ENCODE results near the gene LY9. TPM values are rescaled to one million over a fixed set of nuclear protein-coding genes. Genes with fewer than 3 reads are reported as not detected.

Gene LY9
- total RNA-seq, 3 donors from 2014 or later: 1.3 to 2.5 (median 2.3) TPM

GRCh38 chr1:160846281-160846680, 50.3 kb downstream of the LY9 start:
- DNase-seq (no peak), ATAC-seq (no peak)
- no peak overlapping the region for H3K4me3 ChIP-seq
- no peaks in the 10 kb centered on the region for H3K9me3 ChIP-seq
- TF ChIP-seq, protein P1, sequence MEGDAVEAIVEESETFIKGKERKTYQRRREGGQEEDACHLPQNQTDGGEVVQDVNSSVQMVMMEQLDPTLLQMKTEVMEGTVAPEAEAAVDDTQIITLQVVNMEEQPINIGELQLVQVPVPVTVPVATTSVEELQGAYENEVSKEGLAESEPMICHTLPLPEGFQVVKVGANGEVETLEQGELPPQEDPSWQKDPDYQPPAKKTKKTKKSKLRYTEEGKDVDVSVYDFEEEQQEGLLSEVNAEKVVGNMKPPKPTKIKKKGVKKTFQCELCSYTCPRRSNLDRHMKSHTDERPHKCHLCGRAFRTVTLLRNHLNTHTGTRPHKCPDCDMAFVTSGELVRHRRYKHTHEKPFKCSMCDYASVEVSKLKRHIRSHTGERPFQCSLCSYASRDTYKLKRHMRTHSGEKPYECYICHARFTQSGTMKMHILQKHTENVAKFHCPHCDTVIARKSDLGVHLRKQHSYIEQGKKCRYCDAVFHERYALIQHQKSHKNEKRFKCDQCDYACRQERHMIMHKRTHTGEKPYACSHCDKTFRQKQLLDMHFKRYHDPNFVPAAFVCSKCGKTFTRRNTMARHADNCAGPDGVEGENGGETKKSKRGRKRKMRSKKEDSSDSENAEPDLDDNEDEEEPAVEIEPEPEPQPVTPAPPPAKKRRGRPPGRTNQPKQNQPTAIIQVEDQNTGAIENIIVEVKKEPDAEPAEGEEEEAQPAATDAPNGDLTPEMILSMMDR (IDR thresholded peaks at IDR 0.05): no peak
- intact Hi-C loops (cut with DNase I, micrococcal nuclease): no loop called here
- H3K36me3 ChIP-seq (ENCODE audit: low read depth): no peaks in the 10 kb centered on the region
- H3K4me1 ChIP-seq (ENCODE audit: low read depth): peaks cover 9% of the 10 kb centered on the region

GRCh38 chr1:160850541-160850940, 54.6 kb downstream of the LY9 start:
- intact Hi-C loops (cut with DNase I, micrococcal nuclease): no loop called here
- TF ChIP-seq, protein P1 (IDR thresholded peaks at IDR 0.05): no peak
- Histone ChIP-seq H3K36me3 (ENCODE audit: low read depth) (no peaks in the 10 kb centered on the region), H3K4me1 (ENCODE audit: low read depth) (peaks cover 9% of the 10 kb centered on the region), H3K9me3 (no peaks in the 10 kb centered on the region), H3K4me3 (no peak overlapping the region)
- DNase-seq (no peak), ATAC-seq (no peak)

- Histone ChIP-seq H3K9me3 (no peaks in the 10 kb centered on the region), H3K36me3 (ENCODE audit: low read depth) (no peaks in the 10 kb centered on the region), H3K4me1 (ENCODE audit: low read depth) (peaks cover 9% of the 10 kb centered on the region), H3K4me3 (no peak overlapping the region)
- ATAC-seq: peak; percentile 62
- TF ChIP-seq, protein P1 (IDR thresholded peaks at IDR 0.05): no peak
- intact Hi-C loops (cut with DNase I, micrococcal nuclease): no loop called here
- DNase-seq: peak in 1 of 3 donors; percentile 25
Measured at GRCh38 chr1:160850993-160851392, 55.0 kb downstream of the LY9 start.

GRCh38 chr1:160853014-160853413, 57.0 kb downstream of the LY9 start:
- no peaks in the 10 kb centered on the region for H3K36me3 ChIP-seq (ENCODE audit: low read depth)
- ATAC-seq (no peak), DNase-seq (no peak)
- peaks cover 9% of the 10 kb centered on the region for H3K4me1 ChIP-seq (ENCODE audit: low read depth)
- no peaks in the 10 kb centered on the region for H3K9me3 ChIP-seq
- H3K4me3 ChIP-seq: no peak overlapping the region
- TF ChIP-seq, protein P1 (IDR thresholded peaks at IDR 0.05): no peak
- intact Hi-C loops (cut with DNase I, micrococcal nuclease): no loop called here

- H3K36me3 ChIP-seq (ENCODE audit: low read depth): no peaks in the 10 kb centered on the region
- intact Hi-C loops (cut with DNase I, micrococcal nuclease): no loop called here
- no peak for DNase-seq
- no peak for ATAC-seq
- peaks cover 9% of the 10 kb centered on the region for H3K4me1 ChIP-seq (ENCODE audit: low read depth)
- TF ChIP-seq, protein P1 (IDR thresholded peaks at IDR 0.05): no peak
- no peak overlapping the region for H3K4me3 ChIP-seq
- H3K9me3 ChIP-seq: no peaks in the 10 kb centered on the region
Measured at GRCh38 chr1:160853754-160854153, 57.8 kb downstream of the LY9 start.
